Measurements from ENCODE around the gene PDE4D. TPM values are rescaled to one million over a fixed set of nuclear protein-coding genes. Genes with fewer than 3 reads are reported as not detected.
"Not testable (repeated sequence)": the region's sequence is repeated elsewhere in the genome, so short reads cannot be mapped to it uniquely, and the experiment has no call there.

The PDE4D gene
- total RNA-seq, 1 experiment from 2014 or later = 5.3 TPM

DNA sequence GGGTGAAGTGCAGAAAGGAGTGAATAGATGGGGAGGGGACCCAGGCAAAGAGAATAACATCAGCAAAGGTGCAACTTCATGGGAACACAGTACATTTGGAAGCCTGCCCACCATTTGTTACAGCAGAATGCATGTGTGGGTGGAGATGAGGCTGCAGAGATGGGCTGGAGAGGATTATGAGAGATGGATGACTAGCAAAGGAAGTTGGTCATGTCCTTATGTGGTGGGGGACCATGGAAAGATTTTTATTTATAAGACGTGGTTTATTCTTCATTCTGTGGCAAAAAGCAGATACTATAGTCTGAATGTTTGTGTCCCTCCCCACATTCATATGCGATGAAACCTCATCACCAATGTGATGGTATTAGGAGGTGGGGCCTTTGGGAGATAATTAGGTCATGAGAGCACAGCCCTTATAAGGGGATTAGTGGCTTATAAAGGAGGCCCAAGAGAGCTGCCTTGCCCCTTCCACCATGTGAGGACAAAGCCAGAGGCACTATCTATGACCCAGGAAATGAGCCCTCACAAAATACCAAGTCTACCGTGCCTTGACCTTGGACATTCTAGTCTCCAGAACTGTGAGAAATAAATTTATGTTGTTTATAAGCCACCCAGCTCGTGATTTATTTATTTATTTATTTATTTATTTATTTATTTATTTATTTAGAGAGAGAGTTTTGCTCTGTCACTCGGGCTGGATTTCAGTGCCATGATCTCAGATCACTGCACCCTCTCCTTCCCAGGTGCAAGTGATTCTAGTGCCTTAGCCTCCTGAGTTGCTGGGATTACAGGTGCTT is 827.0 kb downstream of the PDE4D start:
- Histone ChIP-seq H3K4me3 (ENCODE audit: insufficient read depth, low read depth, low read length) (no peak overlapping the region), H3K27me3 (ENCODE audit: control insufficient read depth, insufficient read depth, low read length) (no peaks in the 10 kb centered on the region), H3K36me3 (replicated peaks; ENCODE audit: control insufficient read depth, insufficient read depth, low read length) (no peaks in the 10 kb centered on the region)
- no peak for DNase-seq

DNA sequence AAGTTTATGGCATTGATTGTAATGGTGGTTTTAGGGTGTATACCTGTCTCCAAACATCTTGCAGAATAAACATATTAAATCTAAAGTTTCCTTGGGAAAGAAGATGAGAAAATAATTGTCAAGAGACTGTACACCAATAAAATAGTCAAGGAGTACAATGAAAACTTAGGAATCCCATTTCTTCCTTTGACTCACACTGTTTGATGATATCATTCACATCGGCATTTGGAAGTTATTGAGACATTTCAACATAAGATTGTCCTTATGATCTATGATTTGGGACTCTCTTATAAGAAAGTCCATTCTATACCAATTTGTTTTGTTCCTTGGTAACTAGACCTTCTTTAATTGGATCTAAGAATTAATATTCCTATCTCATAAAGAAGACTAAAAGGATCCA is 828.0 kb downstream of the PDE4D start:
- Histone ChIP-seq H3K27me3 (ENCODE audit: control insufficient read depth, insufficient read depth, low read length) (no peaks in the 10 kb centered on the region), H3K36me3 (replicated peaks; ENCODE audit: control insufficient read depth, insufficient read depth, low read length) (no peaks in the 10 kb centered on the region), H3K4me3 (ENCODE audit: insufficient read depth, low read depth, low read length) (no peak overlapping the region)
- no peak for DNase-seq

DNA sequence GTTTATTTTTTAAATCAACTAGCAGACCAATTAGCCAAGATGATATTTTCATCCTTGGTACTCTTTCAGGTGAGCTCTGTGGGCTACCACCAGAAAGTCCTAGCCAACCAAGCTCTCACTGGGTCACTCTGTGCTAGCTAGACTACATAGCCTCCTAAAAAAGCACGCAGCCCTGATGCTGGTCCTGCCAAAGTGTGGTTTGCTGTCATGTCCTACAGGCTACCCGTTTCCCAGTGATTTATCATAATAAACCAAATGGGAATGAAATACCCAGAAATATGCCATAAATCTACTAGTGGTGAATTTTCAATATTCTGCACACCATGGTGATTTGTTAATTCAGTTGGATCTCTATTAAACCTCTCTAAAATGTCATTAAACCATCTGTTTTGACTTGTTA is 829.2 kb downstream of the PDE4D start:
- Histone ChIP-seq H3K27me3 (ENCODE audit: control insufficient read depth, insufficient read depth, low read length) (no peaks in the 10 kb centered on the region), H3K4me3 (ENCODE audit: insufficient read depth, low read depth, low read length) (no peak overlapping the region), H3K36me3 (replicated peaks; ENCODE audit: control insufficient read depth, insufficient read depth, low read length) (no peaks in the 10 kb centered on the region)
- DNase-seq = no peak

- Histone ChIP-seq H3K4me3 (ENCODE audit: insufficient read depth, low read depth, low read length) (no peak overlapping the region), H3K27me3 (ENCODE audit: control insufficient read depth, insufficient read depth, low read length) (no peaks in the 10 kb centered on the region), H3K36me3 (replicated peaks; ENCODE audit: control insufficient read depth, insufficient read depth, low read length) (no peaks in the 10 kb centered on the region)
- no peak for DNase-seq
These were observed 830.4 kb downstream of the PDE4D start for GRCh38 chr5:59062986-59063683.

GRCh38 chr5:59061377-59061776 is 832.1 kb downstream of the PDE4D start:
- no peak overlapping the region for H3K4me3 ChIP-seq (ENCODE audit: insufficient read depth, low read depth, low read length)
- H3K36me3 ChIP-seq (replicated peaks; ENCODE audit: control insufficient read depth, insufficient read depth, low read length) = no peaks in the 10 kb centered on the region

GRCh38 chr5:59058969-59059687 is 834.4 kb downstream of the PDE4D start:
- no peak overlapping the region for H3K4me3 ChIP-seq (ENCODE audit: insufficient read depth, low read depth, low read length)
- no peaks in the 10 kb centered on the region for H3K27me3 ChIP-seq (ENCODE audit: control insufficient read depth, insufficient read depth, low read length)

More at GRCh38 chr5:59061377-59061776, 832.1 kb downstream of the PDE4D start:
- no peaks in the 10 kb centered on the region for H3K27me3 ChIP-seq (ENCODE audit: control insufficient read depth, insufficient read depth, low read length)
- DNase-seq = no peak

GRCh38 chr5:59058237-59058636 is 835.3 kb downstream of the PDE4D start:
- H3K27me3 ChIP-seq (ENCODE audit: control insufficient read depth, insufficient read depth, low read length) = no peaks in the 10 kb centered on the region

More at GRCh38 chr5:59058969-59059687, 834.4 kb downstream of the PDE4D start:
- no peak for DNase-seq
- no peaks in the 10 kb centered on the region for H3K36me3 ChIP-seq (replicated peaks; ENCODE audit: control insufficient read depth, insufficient read depth, low read length)

GRCh38 chr5:59056599-59056998 is 836.9 kb downstream of the PDE4D start:
- not testable (repeated sequence) for H3K36me3 ChIP-seq (replicated peaks; ENCODE audit: control insufficient read depth, insufficient read depth, low read length); H3K27me3 ChIP-seq (ENCODE audit: control insufficient read depth, insufficient read depth, low read length); H3K4me3 ChIP-seq (ENCODE audit: insufficient read depth, low read depth, low read length); DNase-seq

More at GRCh38 chr5:59058237-59058636, 835.3 kb downstream of the PDE4D start:
- no peak overlapping the region for H3K4me3 ChIP-seq (ENCODE audit: insufficient read depth, low read depth, low read length)
- H3K36me3 ChIP-seq (replicated peaks; ENCODE audit: control insufficient read depth, insufficient read depth, low read length) = no peaks in the 10 kb centered on the region
- DNase-seq = no peak

GRCh38 chr5:59055745-59056448 is 837.6 kb downstream of the PDE4D start:
- no peak overlapping the region for H3K4me3 ChIP-seq (ENCODE audit: insufficient read depth, low read depth, low read length)
- no peak for DNase-seq
- H3K27me3 ChIP-seq (ENCODE audit: control insufficient read depth, insufficient read depth, low read length) = no peaks in the 10 kb centered on the region
- H3K36me3 ChIP-seq (replicated peaks; ENCODE audit: control insufficient read depth, insufficient read depth, low read length) = no peaks in the 10 kb centered on the region

GRCh38 chr5:59054963-59055528 is 838.5 kb downstream of the PDE4D start:
- Histone ChIP-seq H3K4me3 (ENCODE audit: insufficient read depth, low read depth, low read length) (no peak overlapping the region), H3K27me3 (ENCODE audit: control insufficient read depth, insufficient read depth, low read length) (no peaks in the 10 kb centered on the region), H3K36me3 (replicated peaks; ENCODE audit: control insufficient read depth, insufficient read depth, low read length) (no peaks in the 10 kb centered on the region)
- no peak for DNase-seq

GRCh38 chr5:59051951-59052350 is 841.6 kb downstream of the PDE4D start:
- H3K4me3 ChIP-seq (ENCODE audit: insufficient read depth, low read depth, low read length) = no peak overlapping the region
- no peaks in the 10 kb centered on the region for H3K27me3 ChIP-seq (ENCODE audit: control insufficient read depth, insufficient read depth, low read length)
- no peak for DNase-seq
- H3K36me3 ChIP-seq (replicated peaks; ENCODE audit: control insufficient read depth, insufficient read depth, low read length) = no peaks in the 10 kb centered on the region

- DNase-seq = no peak
- Histone ChIP-seq H3K27me3 (ENCODE audit: control insufficient read depth, insufficient read depth, low read length) (no peaks in the 10 kb centered on the region), H3K36me3 (replicated peaks; ENCODE audit: control insufficient read depth, insufficient read depth, low read length) (no peaks in the 10 kb centered on the region), H3K4me3 (ENCODE audit: insufficient read depth, low read depth, low read length) (no peak overlapping the region)
These were observed 844.4 kb downstream of the PDE4D start for GRCh38 chr5:59049095-59049494.

GRCh38 chr5:59042201-59043055 is 851.1 kb downstream of the PDE4D start:
- H3K4me3 ChIP-seq (ENCODE audit: insufficient read depth, low read depth, low read length) = no peak overlapping the region
- no peaks in the 10 kb centered on the region for H3K36me3 ChIP-seq (replicated peaks; ENCODE audit: control insufficient read depth, insufficient read depth, low read length)
- DNase-seq = no peak
- peaks cover 28% of the 10 kb centered on the region for H3K27me3 ChIP-seq (ENCODE audit: control insufficient read depth, insufficient read depth, low read length)

Data from H7 (cell line).